GM21526 (cell line): ENCODE measurements around the gene ZEB2.

Source experiments
- ATAC-seq: cut with Tn5 transposase; IDR thresholded peaks from one replicate; pipeline ENCODE4 v1.9.1; 2021; ENCODE audit warnings: moderate library complexity; ENCODE audit not compliant: unreplicated experiment, low FRiP score

ZEB2 gene

DNA sequence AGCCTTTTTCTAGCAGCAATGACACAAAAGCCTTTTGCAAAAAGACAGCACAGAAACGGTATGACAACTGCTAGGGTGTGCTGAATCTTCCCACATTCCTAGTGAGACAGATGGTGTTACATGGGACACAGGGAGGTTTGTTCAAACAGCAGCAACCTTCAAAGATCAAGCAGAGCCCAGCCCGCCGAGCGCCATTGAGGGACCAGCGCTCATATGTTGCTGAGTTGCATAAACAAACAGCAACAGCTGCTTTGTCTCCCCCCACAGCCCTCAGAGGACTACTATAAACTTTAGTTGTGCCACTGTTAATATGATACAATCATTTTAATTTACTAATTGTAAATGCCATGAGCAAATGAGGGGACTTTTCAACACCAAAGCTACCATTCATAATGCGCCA lies 117.7 kb downstream of the ZEB2 start:
- ATAC-seq = no peak

DNA sequence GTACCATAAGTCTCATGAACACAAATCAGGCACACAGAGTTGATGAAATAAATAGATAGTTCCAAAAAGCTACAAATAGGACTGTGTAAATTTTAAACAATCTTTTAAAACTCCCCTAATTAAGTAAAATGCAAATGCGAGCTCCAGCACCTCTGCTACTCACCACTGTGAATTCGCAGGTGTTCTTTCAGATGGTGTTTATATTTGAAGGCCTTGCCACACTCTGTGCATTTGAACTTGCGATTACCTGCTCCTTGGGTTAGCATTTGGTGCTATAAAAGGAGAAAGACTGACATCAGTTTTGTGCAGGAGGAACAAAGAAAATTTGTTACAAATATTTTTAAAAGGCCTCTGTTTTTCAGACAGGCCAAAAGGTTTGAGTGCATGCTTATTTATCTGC lies 118.9 kb downstream of the ZEB2 start:
- ATAC-seq = no peak

DNA sequence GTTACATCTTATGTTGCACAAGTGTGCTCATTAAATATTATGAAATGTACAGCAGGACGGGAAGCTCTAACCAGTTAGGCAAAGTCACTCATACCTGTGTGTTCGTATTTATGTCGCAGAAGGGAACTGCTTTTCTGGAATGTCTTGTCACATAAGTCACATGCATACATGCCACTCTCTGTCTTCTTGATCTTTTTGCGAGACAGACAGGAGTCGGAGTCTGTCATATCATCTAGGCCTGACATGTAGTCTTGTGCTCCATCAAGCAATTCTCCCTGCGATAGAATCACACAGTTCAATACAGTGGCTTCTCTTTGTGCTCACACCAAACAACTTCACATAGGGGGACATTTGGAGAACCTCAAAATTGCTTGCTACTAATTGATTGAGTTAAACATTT lies 123.6 kb downstream of the ZEB2 start:
- ATAC-seq = no peak

DNA sequence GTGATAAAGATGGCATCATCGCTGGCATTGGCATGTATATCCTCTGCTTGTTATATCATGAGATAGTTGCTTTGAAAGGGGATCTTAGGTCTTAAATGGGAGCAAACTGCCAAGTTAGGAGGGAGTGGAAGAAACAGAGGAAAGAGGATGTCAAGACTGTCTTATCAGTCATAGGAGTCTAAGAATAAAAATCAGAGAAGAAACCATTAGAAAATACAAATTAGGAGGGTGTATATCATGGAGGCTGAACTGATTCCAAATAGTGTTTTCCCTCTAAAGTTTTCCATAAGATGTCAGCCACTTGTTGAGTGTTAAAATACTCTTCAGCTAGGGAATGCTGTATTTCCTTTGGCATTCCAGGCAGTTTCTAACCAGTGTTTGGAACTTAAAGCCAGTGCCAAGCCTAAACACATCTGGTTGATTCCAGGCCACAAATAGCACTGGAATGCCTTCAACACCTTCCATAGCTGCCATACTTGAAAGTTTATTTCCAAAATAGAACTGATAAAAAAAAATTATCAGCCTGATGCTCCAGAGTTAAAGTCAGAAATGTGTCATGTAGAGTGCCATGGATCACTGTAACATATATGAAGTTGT lies 129.4 kb downstream of the ZEB2 start:
- ATAC-seq = no peak

- ATAC-seq = no peak
Observed at GRCh38 chr2:144389930-144390311, 130.0 kb downstream of the ZEB2 start.

DNA sequence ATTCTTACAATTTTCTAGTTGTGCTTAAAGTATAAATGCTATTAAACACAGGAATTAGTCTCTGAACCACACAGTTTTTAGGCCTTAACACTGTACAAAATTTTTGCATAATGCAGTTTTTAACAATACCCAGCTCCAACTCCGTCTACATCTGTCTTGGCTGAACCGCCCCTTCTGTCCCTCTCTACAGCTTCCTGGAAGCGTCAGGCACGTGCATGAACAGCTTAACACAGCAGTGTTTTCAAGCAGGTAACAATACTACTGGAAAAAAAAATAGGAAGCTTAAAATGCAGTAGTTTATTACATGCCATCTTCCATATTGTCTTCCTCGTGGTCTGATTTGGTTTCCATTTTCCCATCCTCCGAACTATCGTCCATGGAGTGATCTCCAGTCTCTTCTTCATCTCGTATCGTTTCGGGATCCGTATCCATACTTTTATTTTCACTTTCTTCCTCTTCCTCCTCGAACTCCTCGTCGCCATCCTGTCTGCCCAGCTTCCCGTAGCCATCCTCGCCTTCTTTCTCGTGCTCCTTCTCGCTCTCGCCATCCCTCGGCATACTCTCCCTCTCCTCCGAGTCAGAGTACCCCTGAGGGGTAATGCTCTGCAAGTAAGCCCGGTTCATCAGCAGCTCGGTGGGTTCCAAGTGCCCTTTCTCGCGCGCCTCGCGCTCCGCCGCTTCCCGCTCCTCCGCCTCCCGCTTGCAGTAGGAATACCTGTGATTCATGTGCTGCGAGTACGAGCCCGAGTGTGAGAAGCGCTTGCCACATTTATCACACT lies 130.6 kb downstream of the ZEB2 start:
- no peak for ATAC-seq

GRCh38 chr2:144385381-144385780 lies 134.5 kb downstream of the ZEB2 start:
- no peak for ATAC-seq

- no peak for ATAC-seq
Observed at GRCh38 chr2:144383571-144384100, 136.3 kb downstream of the ZEB2 start.

GRCh38 chr2:144382849-144383248 lies 137.1 kb downstream of the ZEB2 start:
- ATAC-seq = peak; percentile 100

- no peak for ATAC-seq
Observed at GRCh38 chr2:144381716-144382115, 138.2 kb downstream of the ZEB2 start.

DNA sequence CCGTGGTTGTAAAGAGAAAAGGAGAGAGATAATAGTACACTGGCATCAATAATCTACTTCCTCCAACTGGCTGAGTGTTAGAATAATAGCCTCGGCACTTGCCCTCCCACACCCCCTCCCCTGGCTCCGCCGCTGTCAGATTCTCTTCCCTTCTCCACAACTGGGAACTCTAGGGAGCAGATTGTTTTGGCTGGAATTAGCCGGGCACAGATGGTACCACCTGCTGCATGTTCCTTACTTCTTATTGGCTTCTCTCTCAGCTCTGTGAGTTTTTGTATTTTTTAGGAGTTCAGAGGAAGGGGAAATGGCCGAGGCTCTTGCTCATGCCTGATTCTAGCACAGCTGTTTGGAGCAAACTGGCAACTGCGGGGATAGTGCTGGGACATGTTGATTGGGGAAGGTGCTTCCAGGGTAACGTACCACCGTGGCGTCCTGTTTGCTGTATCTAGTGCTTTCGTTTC lies 140.0 kb downstream of the ZEB2 start:
- ATAC-seq = no peak

- no peak for ATAC-seq
Observed at GRCh38 chr2:144378551-144378950, 141.4 kb downstream of the ZEB2 start.

GRCh38 chr2:144377914-144378313 lies 142.0 kb downstream of the ZEB2 start:
- no peak for ATAC-seq

DNA sequence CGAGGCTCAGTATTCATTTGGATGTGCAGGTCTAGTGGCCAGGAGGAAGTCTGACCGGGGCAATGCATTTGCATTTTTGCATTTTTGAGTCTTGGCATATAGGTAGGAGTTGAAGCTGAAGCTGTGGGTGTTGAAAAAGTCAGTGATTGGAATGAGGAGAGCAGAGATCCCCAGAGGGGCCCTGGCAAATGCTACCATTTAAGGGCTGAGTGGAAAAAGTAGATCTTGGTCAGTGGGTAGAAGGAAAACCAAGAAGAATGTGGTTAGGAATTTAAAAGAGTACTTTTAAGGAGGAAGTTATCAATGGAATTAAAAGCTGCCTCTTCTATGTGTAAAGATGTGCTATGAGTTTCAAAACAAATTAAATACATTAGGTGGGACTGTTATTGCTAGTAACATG lies 143.0 kb downstream of the ZEB2 start:
- no peak for ATAC-seq

DNA sequence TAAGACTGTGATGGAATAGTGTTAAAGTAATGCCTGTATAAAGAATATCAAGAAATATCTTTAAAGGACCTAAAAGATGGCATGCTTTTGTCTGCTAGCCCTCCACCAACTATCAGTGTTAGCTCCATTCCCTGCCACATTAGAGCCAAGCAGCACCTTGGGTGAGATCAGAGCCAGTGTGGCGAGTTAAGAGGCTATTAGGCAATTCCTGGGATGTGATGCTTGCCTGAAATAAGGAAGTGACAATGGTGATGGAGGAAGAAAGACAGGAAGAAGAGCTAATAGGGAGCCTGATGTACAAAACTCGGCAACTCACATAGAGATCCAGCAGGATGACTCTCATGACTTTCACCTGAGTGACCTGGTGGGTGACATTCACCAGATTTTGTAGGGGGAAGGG lies 143.5 kb downstream of the ZEB2 start:
- ATAC-seq = no peak

DNA sequence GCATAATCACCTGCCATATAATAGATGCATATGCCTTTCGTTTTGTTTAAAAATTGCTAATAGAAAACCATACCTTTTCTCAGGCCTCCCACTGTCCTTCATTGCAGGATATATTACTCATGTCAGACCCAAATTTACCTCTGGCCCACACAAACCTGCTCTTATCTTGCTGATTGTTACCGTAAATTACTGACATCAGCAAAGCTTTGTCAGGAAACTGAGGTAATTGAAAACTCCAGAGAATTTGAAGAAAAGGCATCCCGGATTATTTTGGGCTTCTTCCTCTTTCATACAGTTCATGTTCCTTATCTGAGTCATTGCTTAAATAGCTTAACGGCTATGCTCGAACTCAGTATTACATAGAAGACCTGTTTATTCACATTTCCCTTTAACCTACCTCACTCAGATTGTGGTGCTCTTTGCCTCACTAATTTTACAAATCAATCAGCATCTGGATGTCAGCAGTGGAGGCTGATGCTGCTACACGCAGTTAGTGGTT lies 145.7 kb downstream of the ZEB2 start:
- ATAC-seq = peak; percentile 69

- ATAC-seq = no peak
Observed at GRCh38 chr2:144372410-144373080, 147.4 kb downstream of the ZEB2 start.

DNA sequence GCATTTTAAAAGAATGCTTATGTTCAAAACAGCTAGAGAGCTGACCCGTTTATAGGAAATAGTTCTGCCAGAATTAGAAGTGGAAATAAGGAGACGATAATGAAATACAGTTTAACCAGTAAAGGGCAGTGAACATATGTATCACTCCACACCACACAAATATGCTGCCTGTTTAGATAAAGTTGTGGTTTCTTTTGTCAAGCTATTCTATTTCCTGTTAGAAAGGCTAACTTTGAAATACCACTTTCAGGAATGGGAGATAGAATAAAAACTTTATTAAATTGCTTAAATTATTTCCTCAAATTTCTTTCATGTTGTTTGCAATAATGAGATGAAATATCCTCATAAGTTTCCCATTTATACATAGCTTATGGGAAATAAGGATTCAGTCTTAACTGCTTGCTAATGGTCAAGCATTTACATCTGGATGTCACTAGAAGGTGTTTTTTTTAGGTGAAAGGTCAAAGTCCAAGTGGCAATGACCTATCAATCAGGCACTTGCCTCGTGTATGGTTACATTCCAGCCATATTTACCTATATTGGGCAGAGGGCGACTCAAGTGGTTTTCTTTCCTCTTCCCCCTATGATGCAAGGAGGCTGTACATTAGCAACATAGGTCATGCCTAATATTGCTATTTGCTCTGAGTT lies 148.9 kb downstream of the ZEB2 start:
- no peak for ATAC-seq

GRCh38 chr2:144369416-144369815 lies 150.5 kb downstream of the ZEB2 start:
- ATAC-seq = no peak

DNA sequence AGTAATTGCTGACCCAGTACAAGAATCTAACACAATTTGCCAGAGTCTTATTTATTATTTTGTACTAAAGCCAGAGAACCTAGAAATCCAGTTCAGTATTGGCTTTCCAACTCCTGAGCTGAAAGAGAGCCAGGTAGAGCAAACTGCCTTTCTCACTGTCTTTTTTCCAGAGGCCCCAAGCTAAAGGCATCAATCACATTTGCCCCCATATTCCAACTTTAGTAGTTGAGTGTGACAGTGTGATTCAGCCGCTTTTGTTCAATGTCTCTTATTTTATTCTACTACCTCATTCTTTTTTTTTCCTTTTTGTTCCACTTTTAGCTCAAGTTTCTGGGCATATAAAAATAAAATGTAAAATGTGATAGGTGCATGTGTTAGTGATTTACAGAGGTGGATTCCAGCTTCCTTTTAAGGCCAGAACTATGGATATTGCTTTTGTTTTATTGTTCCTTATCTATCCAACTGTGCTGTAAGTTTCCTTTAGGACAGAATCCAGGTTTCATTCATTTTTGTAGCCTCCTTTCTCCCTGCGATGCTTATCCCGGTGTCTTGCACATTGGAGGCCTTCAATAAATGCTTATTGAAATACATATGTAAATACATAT lies 153.0 kb downstream of the ZEB2 start:
- no peak for ATAC-seq
